Neural cell (in vitro differentiated cells): ENCODE measurements around the gene GALE. TPM values are rescaled to one million over a fixed set of nuclear protein-coding genes. Genes with fewer than 3 reads are reported as not detected.

Experiments used
- H2AFZ ChIP-seq: fragments of 200-600, 300-800 bp; sonication (generic), shearing (Covaris generic); 2 replicates; pipeline ENCODE4 v1.6.0; 2014; ENCODE audit warnings: low read depth, mild to moderate bottlenecking, antibody characterized with exemption, low read length, moderate library complexity
- H3F3A ChIP-seq: fragments of 200-600 bp; shearing (Covaris generic); 2 replicates; pipeline ENCODE4 v1.6.1; 2016; ENCODE audit warnings: mild to moderate bottlenecking, moderate library complexity, mixed read lengths, antibody characterized with exemption, low read length; ENCODE audit not compliant: insufficient read depth, poor library complexity, severe bottlenecking
- H3K27ac ChIP-seq: fragments of 200-600, 300-800 bp; sonication (generic), shearing (Covaris generic); 2 replicates; pipeline ENCODE4 v1.5.1; 2014; ENCODE audit warnings: mild to moderate bottlenecking, low read length, moderate library complexity
- H3K27me3 ChIP-seq: fragments of 300-800, 200-600 bp; sonication (generic), shearing (Covaris generic); 2 replicates; pipeline ENCODE4 v1.6.0; 2014; ENCODE audit warnings: mild to moderate bottlenecking, low read depth, low read length, moderate library complexity; ENCODE audit not compliant: insufficient read depth
- H3K36me3 ChIP-seq: fragments of 300-800, 200-600 bp; sonication (generic), shearing (Covaris generic); 2 replicates; pipeline ENCODE4 v1.5.1; 2014; ENCODE audit warnings: mild to moderate bottlenecking, antibody characterized with exemption, low read length, moderate library complexity; ENCODE audit not compliant: insufficient read depth
- H3K4me2 ChIP-seq: fragments of 300-800, 200-600 bp; sonication (generic), shearing (Covaris generic); 2 replicates; pipeline ENCODE4 v1.6.0; 2014; ENCODE audit warnings: mild to moderate bottlenecking, low read length
- H3K4me3 ChIP-seq: fragments of 300-800, 200-600 bp; sonication (generic), shearing (Covaris generic); 2 replicates; pipeline ENCODE4 v1.5.1; 2014; ENCODE audit warnings: mild to moderate bottlenecking, low read length, moderate library complexity
- H3K79me2 ChIP-seq: fragments of 200-600 bp; shearing (Covaris generic); replicated peaks from 2 replicates; pipeline ENCODE4 v1.6.0; 2014; ENCODE audit warnings: mild to moderate bottlenecking, low read length, moderate library complexity; ENCODE audit not compliant: insufficient read depth
- H3K9ac ChIP-seq: fragments of 300-800, 200-600 bp; sonication (generic), shearing (Covaris generic); 2 replicates; pipeline ENCODE4 v1.6.1; 2016; ENCODE audit warnings: mild to moderate bottlenecking, low read length, mixed read lengths
- H3K9me2 ChIP-seq: fragments of 200-600 bp; shearing (Covaris generic); 2 replicates; pipeline ENCODE4 v1.6.1; 2016; ENCODE audit warnings: mild to moderate bottlenecking, low read length, mixed read lengths; ENCODE audit not compliant: insufficient read depth
- H3K9me3 ChIP-seq: fragments of 200-600, 300-800 bp; sonication (generic), shearing (Covaris generic); 2 replicates; pipeline ENCODE4 v1.6.1; 2016; ENCODE audit warnings: mild to moderate bottlenecking, mixed run types, low read length, moderate library complexity, mixed read lengths
- H4K20me1 ChIP-seq: fragments of 200-600 bp; shearing (Covaris generic); 2 replicates; pipeline ENCODE4 v1.6.1; 2016; ENCODE audit warnings: mild to moderate bottlenecking, mixed run types; ENCODE audit not compliant: insufficient read depth
- EP300 ChIP-seq: fragments of 450-650 bp; conservative IDR thresholded peaks from 2 replicates; pipeline ENCODE4 v1.6.1; 2014; ENCODE audit warnings: antibody characterized with exemption, mild to moderate bottlenecking, moderate library complexity; ENCODE audit not compliant: poor library complexity, severe bottlenecking
- EZH2 ChIP-seq: fragments of 200-600, 300-800 bp; shearing (Covaris generic), sonication (generic); IDR thresholded peaks from 2 replicates; pipeline ENCODE4 v1.6.1; 2014; ENCODE audit warnings: antibody characterized with exemption, low read length, borderline replicate concordance, mild to moderate bottlenecking; ENCODE audit not compliant: insufficient read depth, poor library complexity, severe bottlenecking
- MXI1 ChIP-seq: fragments of 450-650 bp; conservative IDR thresholded peaks from 2 replicates; pipeline ENCODE4 v1.6.1; 2014; ENCODE audit warnings: antibody characterized with exemption, mild to moderate bottlenecking; ENCODE audit not compliant: poor library complexity, severe bottlenecking
- POLR2AphosphoS5 ChIP-seq: IDR thresholded peaks from 2 replicates; pipeline ENCODE4 v1.6.1; 2012
- RAD21 ChIP-seq: fragments of 450-650 bp; conservative IDR thresholded peaks from 2 replicates; pipeline ENCODE4 v1.6.1; 2014; ENCODE audit warnings: antibody characterized with exemption, mild to moderate bottlenecking, moderate library complexity
- SMC3 ChIP-seq: fragments of 450-650 bp; conservative IDR thresholded peaks from 2 replicates; pipeline ENCODE4 v1.6.1; 2014; ENCODE audit warnings: antibody characterized with exemption, mild to moderate bottlenecking, moderate library complexity; ENCODE audit not compliant: poor library complexity
- TAF1 ChIP-seq: IDR thresholded peaks from 2 replicates; pipeline ENCODE4 v1.6.1; 2012; ENCODE audit warnings: low read depth
- polyA plus RNA-seq: library from polyadenylated mRNA; depleted of rRNA; stranded (reverse); fragments of >200 nt; gene quantifications from 2 replicates; pipeline ENCODE4 v1.2.3, GENCODE V29; 2014
- TF ChIP-seq, protein P1 (sequence below): fragments of 450-650 bp; IDR thresholded peaks from 2 replicates; pipeline ENCODE4 v1.5.1; 2014; ENCODE audit warnings: antibody characterized with exemption, mild to moderate bottlenecking, moderate library complexity; ENCODE audit not compliant: poor library complexity, severe bottlenecking
- TF ChIP-seq, protein P2 (sequence below): IDR thresholded peaks from 2 replicates; pipeline ENCODE4 v1.6.1; 2012; ENCODE audit warnings: borderline replicate concordance

Gene GALE
- polyA plus RNA-seq, 1 donor from 2014 or later = 109 TPM

DNA sequence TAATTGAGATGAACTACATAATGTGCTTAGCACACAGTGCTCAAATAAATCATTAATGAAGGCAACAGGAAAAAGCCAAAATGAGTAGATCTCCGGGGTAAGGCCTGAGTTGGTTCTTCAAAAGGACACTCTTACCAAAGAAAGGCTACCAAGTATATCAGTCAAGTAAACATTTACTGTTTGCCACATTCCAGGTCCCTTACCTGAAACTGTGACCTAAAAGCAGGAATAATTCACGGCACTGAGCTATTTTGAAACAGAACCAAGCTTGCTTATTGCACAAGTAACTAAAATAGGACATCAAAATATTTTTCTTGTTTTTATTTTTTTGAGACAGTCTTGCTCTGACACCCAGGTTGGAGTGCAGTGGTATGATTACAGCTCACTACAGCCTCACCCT, 24.3 kb downstream of the GALE start:
- Histone ChIP-seq H3K4me3 (no peak overlapping the region), H3K9ac (no peak overlapping the region), H4K20me1 (no peaks in the 10 kb centered on the region), H3K27me3 (no peaks in the 10 kb centered on the region), H2AFZ (no peak overlapping the region), H3F3A (no peaks in the 10 kb centered on the region), H3K79me2 (peaks cover 17% of the 10 kb centered on the region), H3K36me3 (no peaks in the 10 kb centered on the region), H3K9me3 (no peaks in the 10 kb centered on the region), H3K9me2 (no peaks in the 10 kb centered on the region), H3K4me2 (no peak overlapping the region), H3K27ac (no peak overlapping the region)
- TF ChIP-seq MXI1 (no peak), EP300 (no peak), POLR2AphosphoS5 (no peak), SMC3 (no peak), EZH2 (no peak), TAF1 (no peak), RAD21 (no peak)
- TF ChIP-seq, protein P1, sequence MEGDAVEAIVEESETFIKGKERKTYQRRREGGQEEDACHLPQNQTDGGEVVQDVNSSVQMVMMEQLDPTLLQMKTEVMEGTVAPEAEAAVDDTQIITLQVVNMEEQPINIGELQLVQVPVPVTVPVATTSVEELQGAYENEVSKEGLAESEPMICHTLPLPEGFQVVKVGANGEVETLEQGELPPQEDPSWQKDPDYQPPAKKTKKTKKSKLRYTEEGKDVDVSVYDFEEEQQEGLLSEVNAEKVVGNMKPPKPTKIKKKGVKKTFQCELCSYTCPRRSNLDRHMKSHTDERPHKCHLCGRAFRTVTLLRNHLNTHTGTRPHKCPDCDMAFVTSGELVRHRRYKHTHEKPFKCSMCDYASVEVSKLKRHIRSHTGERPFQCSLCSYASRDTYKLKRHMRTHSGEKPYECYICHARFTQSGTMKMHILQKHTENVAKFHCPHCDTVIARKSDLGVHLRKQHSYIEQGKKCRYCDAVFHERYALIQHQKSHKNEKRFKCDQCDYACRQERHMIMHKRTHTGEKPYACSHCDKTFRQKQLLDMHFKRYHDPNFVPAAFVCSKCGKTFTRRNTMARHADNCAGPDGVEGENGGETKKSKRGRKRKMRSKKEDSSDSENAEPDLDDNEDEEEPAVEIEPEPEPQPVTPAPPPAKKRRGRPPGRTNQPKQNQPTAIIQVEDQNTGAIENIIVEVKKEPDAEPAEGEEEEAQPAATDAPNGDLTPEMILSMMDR = no peak
- TF ChIP-seq, protein P2, sequence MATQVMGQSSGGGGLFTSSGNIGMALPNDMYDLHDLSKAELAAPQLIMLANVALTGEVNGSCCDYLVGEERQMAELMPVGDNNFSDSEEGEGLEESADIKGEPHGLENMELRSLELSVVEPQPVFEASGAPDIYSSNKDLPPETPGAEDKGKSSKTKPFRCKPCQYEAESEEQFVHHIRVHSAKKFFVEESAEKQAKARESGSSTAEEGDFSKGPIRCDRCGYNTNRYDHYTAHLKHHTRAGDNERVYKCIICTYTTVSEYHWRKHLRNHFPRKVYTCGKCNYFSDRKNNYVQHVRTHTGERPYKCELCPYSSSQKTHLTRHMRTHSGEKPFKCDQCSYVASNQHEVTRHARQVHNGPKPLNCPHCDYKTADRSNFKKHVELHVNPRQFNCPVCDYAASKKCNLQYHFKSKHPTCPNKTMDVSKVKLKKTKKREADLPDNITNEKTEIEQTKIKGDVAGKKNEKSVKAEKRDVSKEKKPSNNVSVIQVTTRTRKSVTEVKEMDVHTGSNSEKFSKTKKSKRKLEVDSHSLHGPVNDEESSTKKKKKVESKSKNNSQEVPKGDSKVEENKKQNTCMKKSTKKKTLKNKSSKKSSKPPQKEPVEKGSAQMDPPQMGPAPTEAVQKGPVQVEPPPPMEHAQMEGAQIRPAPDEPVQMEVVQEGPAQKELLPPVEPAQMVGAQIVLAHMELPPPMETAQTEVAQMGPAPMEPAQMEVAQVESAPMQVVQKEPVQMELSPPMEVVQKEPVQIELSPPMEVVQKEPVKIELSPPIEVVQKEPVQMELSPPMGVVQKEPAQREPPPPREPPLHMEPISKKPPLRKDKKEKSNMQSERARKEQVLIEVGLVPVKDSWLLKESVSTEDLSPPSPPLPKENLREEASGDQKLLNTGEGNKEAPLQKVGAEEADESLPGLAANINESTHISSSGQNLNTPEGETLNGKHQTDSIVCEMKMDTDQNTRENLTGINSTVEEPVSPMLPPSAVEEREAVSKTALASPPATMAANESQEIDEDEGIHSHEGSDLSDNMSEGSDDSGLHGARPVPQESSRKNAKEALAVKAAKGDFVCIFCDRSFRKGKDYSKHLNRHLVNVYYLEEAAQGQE = no peak

DNA sequence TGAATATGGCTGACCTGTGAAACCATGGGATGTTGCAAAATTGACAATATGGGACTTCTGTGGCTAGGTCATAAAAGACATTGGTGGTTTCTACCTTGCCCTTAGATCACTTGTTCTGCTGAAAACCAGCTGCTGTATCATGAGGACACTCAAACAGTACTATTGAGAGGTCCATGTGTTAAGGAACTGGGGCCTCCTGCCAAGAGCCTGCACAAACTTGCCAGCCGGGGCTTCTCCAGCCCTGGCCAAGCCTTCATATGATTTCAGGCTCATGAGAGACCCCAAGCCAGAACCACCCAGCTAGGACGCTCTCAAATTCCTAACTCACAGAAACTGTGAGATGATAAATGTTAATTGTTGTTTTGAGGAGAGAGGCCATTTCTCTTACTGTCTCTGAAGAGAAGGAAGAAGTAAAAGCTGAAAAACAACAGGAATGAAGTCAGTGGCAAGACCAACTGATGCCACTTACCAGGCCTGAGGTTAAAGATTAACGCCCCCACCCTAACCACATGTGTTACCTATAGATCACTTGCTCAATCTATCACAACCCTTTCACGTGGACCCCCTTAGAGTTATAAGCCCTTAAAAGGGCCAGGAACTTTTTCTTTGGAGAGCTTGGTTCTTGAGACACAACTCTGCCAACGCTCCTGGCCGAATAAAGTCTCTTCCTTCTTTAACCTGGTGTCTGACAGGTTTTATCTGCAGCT, 26.2 kb downstream of the GALE start:
- H3K9me2 ChIP-seq = no peaks in the 10 kb centered on the region
- no peaks in the 10 kb centered on the region for H3K9me3 ChIP-seq
- peaks cover 8% of the 10 kb centered on the region for H3K79me2 ChIP-seq
- H3K4me3 ChIP-seq = no peak overlapping the region
- no peak overlapping the region for H3K9ac ChIP-seq
- H3K36me3 ChIP-seq = no peaks in the 10 kb centered on the region
- no peaks in the 10 kb centered on the region for H3F3A ChIP-seq
- no peaks in the 10 kb centered on the region for H4K20me1 ChIP-seq
- H3K27ac ChIP-seq = no peak overlapping the region
- H3K4me2 ChIP-seq = no peak overlapping the region
- TF ChIP-seq EZH2 (no peak), EP300 (no peak), MXI1 (no peak), RAD21 (no peak), POLR2AphosphoS5 (no peak), TAF1 (no peak), SMC3 (no peak)
- TF ChIP-seq, protein P2 = no peak
- TF ChIP-seq, protein P1 = no peak
- H3K27me3 ChIP-seq = no peaks in the 10 kb centered on the region
- H2AFZ ChIP-seq = no peak overlapping the region
